ENCODE data around the gene ZNF143.

DNA sequence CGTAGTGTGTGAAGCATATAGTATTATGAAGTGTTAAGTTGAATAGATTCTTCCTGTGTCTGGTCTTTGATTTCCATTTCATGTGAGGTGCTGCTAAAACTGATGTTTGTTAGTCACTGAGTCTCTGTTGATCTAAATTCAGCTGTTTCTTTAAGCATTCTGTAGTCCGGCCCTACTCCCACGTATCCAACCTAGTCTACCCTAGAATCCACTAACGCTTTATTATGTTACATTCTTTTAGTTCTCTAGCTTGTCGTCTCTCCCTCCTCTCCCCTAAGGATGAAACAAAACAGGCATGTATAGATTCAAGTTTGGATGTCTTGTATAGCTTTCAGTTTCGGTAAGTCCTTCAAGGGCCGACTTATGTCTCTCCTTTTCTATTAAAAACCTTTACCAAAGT lies 116.7 kb downstream of the ZNF143 start:
- TF ChIP-seq, protein P1, sequence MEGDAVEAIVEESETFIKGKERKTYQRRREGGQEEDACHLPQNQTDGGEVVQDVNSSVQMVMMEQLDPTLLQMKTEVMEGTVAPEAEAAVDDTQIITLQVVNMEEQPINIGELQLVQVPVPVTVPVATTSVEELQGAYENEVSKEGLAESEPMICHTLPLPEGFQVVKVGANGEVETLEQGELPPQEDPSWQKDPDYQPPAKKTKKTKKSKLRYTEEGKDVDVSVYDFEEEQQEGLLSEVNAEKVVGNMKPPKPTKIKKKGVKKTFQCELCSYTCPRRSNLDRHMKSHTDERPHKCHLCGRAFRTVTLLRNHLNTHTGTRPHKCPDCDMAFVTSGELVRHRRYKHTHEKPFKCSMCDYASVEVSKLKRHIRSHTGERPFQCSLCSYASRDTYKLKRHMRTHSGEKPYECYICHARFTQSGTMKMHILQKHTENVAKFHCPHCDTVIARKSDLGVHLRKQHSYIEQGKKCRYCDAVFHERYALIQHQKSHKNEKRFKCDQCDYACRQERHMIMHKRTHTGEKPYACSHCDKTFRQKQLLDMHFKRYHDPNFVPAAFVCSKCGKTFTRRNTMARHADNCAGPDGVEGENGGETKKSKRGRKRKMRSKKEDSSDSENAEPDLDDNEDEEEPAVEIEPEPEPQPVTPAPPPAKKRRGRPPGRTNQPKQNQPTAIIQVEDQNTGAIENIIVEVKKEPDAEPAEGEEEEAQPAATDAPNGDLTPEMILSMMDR (IDR thresholded peaks at IDR 0.05), result no peak
- no peak for TF ChIP-seq POLR2A (IDR thresholded peaks at IDR 0.05)

Measured in uterus (tissue), 2 donors.